SK-N-SH treated with all-trans-retinoic acid at 6 μM for 48 hours (cell line): ENCODE data around the gene PDCD2L.
A peak's percentile ranks its signal among the peaks of the same experiment; 100 is the strongest.

Source experiments
- ATAC-seq: fragments of 200-7000 bp; cut with Tn5 transposase; 3 replicates; pipeline ENCODE4 v1.9.1; 2020; ENCODE audit warnings: mild to moderate bottlenecking, moderate library complexity
- ARNTL ChIP-seq: fragments of 450-650 bp; formaldehyde crosslinking; IDR thresholded peaks from 2 replicates; pipeline ENCODE4 v1.5.0; 2020; ENCODE audit warnings: low read depth, mild to moderate bottlenecking, moderate library complexity, borderline replicate concordance
- BACH2 ChIP-seq: fragments of 250-450 bp; sonication (Bioruptor Pico); IDR thresholded peaks from 2 replicates; pipeline ENCODE4 v1.9.0; 2021; ENCODE audit warnings: mild to moderate bottlenecking, borderline replicate concordance
- CSDC2 ChIP-seq: fragments of 250-450 bp; sonication (Bioruptor Pico); IDR thresholded peaks from 2 replicates; pipeline ENCODE4 v1.5.0; 2020; ENCODE audit warnings: mild to moderate bottlenecking, moderate library complexity
- ESRRG ChIP-seq: fragments of 250-450 bp; sonication (Bioruptor Pico); IDR thresholded peaks from 2 replicates; pipeline ENCODE4 v1.6.1; 2021; ENCODE audit warnings: mild to moderate bottlenecking
- GLIS3 ChIP-seq: fragments of 250-450 bp; sonication (Bioruptor Pico); IDR thresholded peaks from 2 replicates; pipeline ENCODE4 v1.5.0; 2020; ENCODE audit warnings: mild to moderate bottlenecking, moderate library complexity
- ISL1 ChIP-seq: fragments of 250-450 bp; sonication (Bioruptor Pico); IDR thresholded peaks from 2 replicates; pipeline ENCODE4 v2.1.2; 2022; ENCODE audit warnings: mild to moderate bottlenecking, moderate library complexity
- OSR1 ChIP-seq: fragments of 250-450 bp; sonication (Bioruptor Pico); IDR thresholded peaks from 2 replicates; pipeline ENCODE4 v1.8.0; 2022; ENCODE audit warnings: moderate library complexity, mild to moderate bottlenecking, inconsistent platforms
- PATZ1 ChIP-seq: fragments of 250-450 bp; sonication (Bioruptor Pico); IDR thresholded peaks from 2 replicates; pipeline ENCODE4 v1.8.0; 2020; ENCODE audit warnings: mild to moderate bottlenecking, moderate library complexity, borderline replicate concordance
- PPARA ChIP-seq: fragments of 250-450 bp; sonication (Bioruptor Pico); IDR thresholded peaks from 2 replicates; pipeline ENCODE4 v1.5.0; 2020; ENCODE audit warnings: mild to moderate bottlenecking, borderline replicate concordance
- RARB ChIP-seq: fragments of 250-450 bp; sonication (Bioruptor Pico); IDR thresholded peaks from 2 replicates; pipeline ENCODE4 v1.8.0; 2021; ENCODE audit warnings: mild to moderate bottlenecking, moderate library complexity
- TCF4 ChIP-seq: fragments of 250-450 bp; sonication (Bioruptor Pico); IDR thresholded peaks from 2 replicates; pipeline ENCODE4 v1.8.0; 2021; ENCODE audit warnings: mild to moderate bottlenecking, moderate library complexity, borderline replicate concordance
- TOX ChIP-seq: fragments of 250-450 bp; sonication (Bioruptor Pico); IDR thresholded peaks from 2 replicates; pipeline ENCODE4 v1.8.0; 2021; ENCODE audit warnings: mild to moderate bottlenecking, moderate library complexity, borderline replicate concordance
- ZFP3 ChIP-seq: fragments of 250-450 bp; sonication (Bioruptor Pico); IDR thresholded peaks from 2 replicates; pipeline ENCODE4 v1.5.0; 2020; ENCODE audit warnings: mild to moderate bottlenecking, moderate library complexity
- ZFP30 ChIP-seq: fragments of 450-650 bp; formaldehyde crosslinking; IDR thresholded peaks from 2 replicates; pipeline ENCODE4 v1.5.0; 2022; ENCODE audit warnings: mild to moderate bottlenecking, moderate library complexity
- ZNF565 ChIP-seq: fragments of 450-650 bp; formaldehyde crosslinking; conservative IDR thresholded peaks from 2 replicates; pipeline ENCODE4 v1.5.0; 2020; ENCODE audit warnings: low read depth, mild to moderate bottlenecking, moderate library complexity
- ZNF70 ChIP-seq: fragments of 450-650 bp; formaldehyde crosslinking; IDR thresholded peaks from 2 replicates; pipeline ENCODE4 v1.5.0; 2020; ENCODE audit warnings: mild to moderate bottlenecking, moderate library complexity
- ZNF8 ChIP-seq: fragments of 450-650 bp; formaldehyde crosslinking; IDR thresholded peaks from 2 replicates; pipeline ENCODE4 v1.5.0; 2020; ENCODE audit warnings: mild to moderate bottlenecking, moderate library complexity
- TF ChIP-seq, protein P1 (sequence below): fragments of 250-450 bp; sonication (Bioruptor Pico); IDR thresholded peaks from 2 replicates; pipeline ENCODE4 v1.8.0; 2021; ENCODE audit warnings: low read depth, mild to moderate bottlenecking, moderate library complexity, borderline replicate concordance
- TF ChIP-seq, protein P2 (sequence below): fragments of 250-450 bp; sonication (Bioruptor Pico); IDR thresholded peaks from 2 replicates; pipeline ENCODE4 v1.5.1; 2021; ENCODE audit warnings: mild to moderate bottlenecking, moderate library complexity
- TF ChIP-seq, protein P3 (sequence below): fragments of 250-450 bp; sonication (Bioruptor Pico); IDR thresholded peaks from 2 replicates; pipeline ENCODE4 v1.5.0; 2020; ENCODE audit warnings: mild to moderate bottlenecking, moderate library complexity
- TF ChIP-seq, protein P4 (sequence below): fragments of 250-450 bp; sonication (Bioruptor Pico); IDR thresholded peaks from 2 replicates; pipeline ENCODE4 v1.5.1; 2020; ENCODE audit warnings: low read depth, mild to moderate bottlenecking, moderate library complexity

The PDCD2L gene

DNA sequence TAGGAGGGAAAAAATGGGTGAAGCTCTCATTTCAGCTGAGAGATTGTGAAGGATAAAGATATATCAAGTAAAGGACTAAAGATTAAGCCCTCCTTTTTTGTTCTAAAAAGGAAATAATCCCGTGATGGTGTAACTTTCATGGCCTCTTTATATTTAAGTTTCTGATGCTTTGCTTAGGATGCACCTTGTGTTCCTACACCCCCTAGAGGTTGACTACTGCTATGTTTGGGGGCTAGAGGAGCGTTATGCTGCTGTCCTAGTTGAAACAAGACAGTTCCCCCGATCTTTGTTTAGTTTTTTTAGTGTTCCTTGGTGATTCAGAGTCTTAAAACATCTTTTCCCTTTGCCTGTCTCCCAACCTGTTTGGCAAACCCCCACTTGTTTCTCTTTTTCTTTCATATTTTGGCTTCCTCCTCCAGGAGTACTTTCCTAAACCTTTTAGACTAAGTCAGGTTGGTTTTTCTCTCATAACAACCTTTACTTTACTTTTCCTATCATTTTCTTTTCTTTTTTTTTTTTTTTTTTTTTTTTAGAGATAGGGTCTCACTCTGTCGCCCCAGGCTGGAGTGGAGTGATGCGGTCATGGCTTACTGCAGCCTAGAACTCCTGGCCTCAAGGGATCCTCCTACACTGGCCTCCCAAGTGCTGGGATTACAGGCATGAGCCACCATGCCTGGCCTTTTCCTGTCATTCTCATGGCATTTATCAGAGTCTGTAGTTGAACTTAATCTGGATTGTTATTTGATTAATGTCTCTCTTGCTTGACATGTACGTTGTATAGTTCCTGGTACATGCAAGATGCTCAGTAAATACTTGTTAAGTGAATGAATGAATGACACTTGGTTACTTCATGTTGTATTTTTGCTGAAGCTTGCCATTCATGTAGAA lies 26.8 kb downstream of the PDCD2L start:
- ATAC-seq = peak; percentile 70
- TF ChIP-seq, protein P1, sequence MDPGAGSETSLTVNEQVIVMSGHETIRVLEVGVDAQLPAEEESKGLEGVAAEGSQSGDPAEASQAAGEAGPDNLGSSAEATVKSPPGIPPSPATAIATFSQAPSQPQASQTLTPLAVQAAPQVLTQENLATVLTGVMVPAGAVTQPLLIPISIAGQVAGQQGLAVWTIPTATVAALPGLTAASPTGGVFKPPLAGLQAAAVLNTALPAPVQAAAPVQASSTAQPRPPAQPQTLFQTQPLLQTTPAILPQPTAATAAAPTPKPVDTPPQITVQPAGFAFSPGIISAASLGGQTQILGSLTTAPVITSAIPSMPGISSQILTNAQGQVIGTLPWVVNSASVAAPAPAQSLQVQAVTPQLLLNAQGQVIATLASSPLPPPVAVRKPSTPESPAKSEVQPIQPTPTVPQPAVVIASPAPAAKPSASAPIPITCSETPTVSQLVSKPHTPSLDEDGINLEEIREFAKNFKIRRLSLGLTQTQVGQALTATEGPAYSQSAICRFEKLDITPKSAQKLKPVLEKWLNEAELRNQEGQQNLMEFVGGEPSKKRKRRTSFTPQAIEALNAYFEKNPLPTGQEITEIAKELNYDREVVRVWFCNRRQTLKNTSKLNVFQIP (CRISPR knock-in tag) = no peak
- TF ChIP-seq TCF4 (no peak), ZNF8 (CRISPR knock-in tag) (no peak), PATZ1 (CRISPR knock-in tag) (no peak), ZNF70 (no peak), ZFP30 (CRISPR knock-in tag) (no peak), ESRRG (CRISPR knock-in tag) (no peak), CSDC2 (CRISPR knock-in tag) (no peak), TOX (CRISPR knock-in tag) (no peak), OSR1 (CRISPR knock-in tag) (no peak)
- TF ChIP-seq, protein P2, sequence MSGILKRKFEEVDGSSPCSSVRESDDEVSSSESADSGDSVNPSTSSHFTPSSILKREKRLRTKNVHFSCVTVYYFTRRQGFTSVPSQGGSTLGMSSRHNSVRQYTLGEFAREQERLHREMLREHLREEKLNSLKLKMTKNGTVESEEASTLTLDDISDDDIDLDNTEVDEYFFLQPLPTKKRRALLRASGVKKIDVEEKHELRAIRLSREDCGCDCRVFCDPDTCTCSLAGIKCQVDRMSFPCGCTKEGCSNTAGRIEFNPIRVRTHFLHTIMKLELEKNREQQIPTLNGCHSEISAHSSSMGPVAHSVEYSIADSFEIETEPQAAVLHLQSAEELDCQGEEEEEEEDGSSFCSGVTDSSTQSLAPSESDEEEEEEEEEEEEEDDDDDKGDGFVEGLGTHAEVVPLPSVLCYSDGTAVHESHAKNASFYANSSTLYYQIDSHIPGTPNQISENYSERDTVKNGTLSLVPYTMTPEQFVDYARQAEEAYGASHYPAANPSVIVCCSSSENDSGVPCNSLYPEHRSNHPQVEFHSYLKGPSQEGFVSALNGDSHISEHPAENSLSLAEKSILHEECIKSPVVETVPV (CRISPR knock-in tag) = no peak
- TF ChIP-seq, protein P3, sequence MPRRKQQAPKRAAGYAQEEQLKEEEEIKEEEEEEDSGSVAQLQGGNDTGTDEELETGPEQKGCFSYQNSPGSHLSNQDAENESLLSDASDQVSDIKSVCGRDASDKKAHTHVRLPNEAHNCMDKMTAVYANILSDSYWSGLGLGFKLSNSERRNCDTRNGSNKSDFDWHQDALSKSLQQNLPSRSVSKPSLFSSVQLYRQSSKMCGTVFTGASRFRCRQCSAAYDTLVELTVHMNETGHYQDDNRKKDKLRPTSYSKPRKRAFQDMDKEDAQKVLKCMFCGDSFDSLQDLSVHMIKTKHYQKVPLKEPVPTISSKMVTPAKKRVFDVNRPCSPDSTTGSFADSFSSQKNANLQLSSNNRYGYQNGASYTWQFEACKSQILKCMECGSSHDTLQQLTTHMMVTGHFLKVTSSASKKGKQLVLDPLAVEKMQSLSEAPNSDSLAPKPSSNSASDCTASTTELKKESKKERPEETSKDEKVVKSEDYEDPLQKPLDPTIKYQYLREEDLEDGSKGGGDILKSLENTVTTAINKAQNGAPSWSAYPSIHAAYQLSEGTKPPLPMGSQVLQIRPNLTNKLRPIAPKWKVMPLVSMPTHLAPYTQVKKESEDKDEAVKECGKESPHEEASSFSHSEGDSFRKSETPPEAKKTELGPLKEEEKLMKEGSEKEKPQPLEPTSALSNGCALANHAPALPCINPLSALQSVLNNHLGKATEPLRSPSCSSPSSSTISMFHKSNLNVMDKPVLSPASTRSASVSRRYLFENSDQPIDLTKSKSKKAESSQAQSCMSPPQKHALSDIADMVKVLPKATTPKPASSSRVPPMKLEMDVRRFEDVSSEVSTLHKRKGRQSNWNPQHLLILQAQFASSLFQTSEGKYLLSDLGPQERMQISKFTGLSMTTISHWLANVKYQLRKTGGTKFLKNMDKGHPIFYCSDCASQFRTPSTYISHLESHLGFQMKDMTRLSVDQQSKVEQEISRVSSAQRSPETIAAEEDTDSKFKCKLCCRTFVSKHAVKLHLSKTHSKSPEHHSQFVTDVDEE (CRISPR knock-in tag) = no peak

GRCh38 chr19:34431681-34432402 lies 27.6 kb downstream of the PDCD2L start:
- no peak for ATAC-seq
- TF ChIP-seq, protein P4, sequence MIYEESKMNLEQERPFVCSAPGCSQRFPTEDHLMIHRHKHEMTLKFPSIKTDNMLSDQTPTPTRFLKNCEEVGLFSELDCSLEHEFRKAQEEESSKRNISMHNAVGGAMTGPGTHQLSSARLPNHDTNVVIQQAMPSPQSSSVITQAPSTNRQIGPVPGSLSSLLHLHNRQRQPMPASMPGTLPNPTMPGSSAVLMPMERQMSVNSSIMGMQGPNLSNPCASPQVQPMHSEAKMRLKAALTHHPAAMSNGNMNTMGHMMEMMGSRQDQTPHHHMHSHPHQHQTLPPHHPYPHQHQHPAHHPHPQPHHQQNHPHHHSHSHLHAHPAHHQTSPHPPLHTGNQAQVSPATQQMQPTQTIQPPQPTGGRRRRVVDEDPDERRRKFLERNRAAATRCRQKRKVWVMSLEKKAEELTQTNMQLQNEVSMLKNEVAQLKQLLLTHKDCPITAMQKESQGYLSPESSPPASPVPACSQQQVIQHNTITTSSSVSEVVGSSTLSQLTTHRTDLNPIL (CRISPR knock-in tag) = no peak
- TF ChIP-seq OSR1 (CRISPR knock-in tag) = no peak
- no peak for TF ChIP-seq TOX (CRISPR knock-in tag)
- no peak for TF ChIP-seq RARB (CRISPR knock-in tag)
- no peak for TF ChIP-seq ZFP3 (CRISPR knock-in tag)
- no peak for TF ChIP-seq ZNF565 (CRISPR knock-in tag)
- no peak for TF ChIP-seq ESRRG (CRISPR knock-in tag)
- no peak for TF ChIP-seq BACH2 (CRISPR knock-in tag)
- TF ChIP-seq ARNTL (CRISPR knock-in tag) = no peak
- TF ChIP-seq ZFP30 (CRISPR knock-in tag) = no peak
- no peak for TF ChIP-seq CSDC2 (CRISPR knock-in tag)
- TF ChIP-seq ISL1 (CRISPR knock-in tag) = no peak

GRCh38 chr19:34432797-34433196 lies 28.6 kb downstream of the PDCD2L start:
- ATAC-seq = no peak
- no peak for TF ChIP-seq PPARA (CRISPR knock-in tag)
- no peak for TF ChIP-seq GLIS3
- no peak for TF ChIP-seq ESRRG (CRISPR knock-in tag)
- TF ChIP-seq, protein P4 (CRISPR knock-in tag) = no peak
- TF ChIP-seq, protein P2 (CRISPR knock-in tag) = no peak
- TF ChIP-seq, protein P1 (CRISPR knock-in tag) = no peak
- TF ChIP-seq ZNF565 (CRISPR knock-in tag) = no peak
